ENCODE data around the gene ZMIZ1.

The ZMIZ1 gene

GRCh38 chr10:79137300-79137756, 68.6 kb downstream of the ZMIZ1 start:
- DNase-seq (ENCODE audit: low read depth in 2 of 2), result no peak

GRCh38 chr10:79137826-79138225, 69.1 kb downstream of the ZMIZ1 start:
- DNase-seq (ENCODE audit: low read depth in 2 of 2), result no peak

GRCh38 chr10:79138449-79139123, 69.8 kb downstream of the ZMIZ1 start:
- no peak for DNase-seq (ENCODE audit: low read depth in 2 of 2)

DNA sequence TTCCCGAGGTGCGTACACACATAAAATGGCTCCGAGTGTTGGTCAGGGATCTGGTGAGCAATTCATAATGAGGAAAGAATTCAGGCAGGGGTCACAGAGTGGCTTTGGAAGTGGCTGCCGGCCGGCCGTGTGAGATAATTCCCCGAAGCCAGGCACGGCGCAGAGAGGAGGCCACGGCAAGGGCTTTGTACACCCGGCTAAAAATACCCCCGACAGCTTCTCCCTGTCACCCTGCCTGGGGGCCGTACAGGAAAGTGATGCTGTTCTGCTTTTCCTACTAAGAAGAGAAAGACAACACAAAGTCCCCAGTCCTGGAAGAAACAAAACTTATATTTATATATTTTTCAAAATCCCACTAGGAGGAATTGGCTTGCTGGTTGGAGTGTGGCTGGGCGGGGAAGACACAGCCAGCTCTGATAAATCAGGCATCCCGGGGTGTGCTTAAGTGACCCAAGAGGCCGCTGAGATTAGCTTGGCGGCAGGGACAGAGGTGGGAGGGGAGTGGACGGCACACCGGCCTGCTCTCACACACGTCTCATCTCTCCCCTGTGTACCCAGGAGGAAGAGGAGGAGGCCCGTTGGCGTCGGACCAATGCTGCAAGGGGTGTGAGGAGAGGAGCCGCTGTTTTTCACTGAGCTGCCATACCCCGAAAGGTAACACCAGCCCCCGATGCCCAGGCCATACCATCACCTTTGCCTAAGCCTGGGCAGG, 70.5 kb downstream of the ZMIZ1 start:
- DNase-seq (ENCODE audit: low read depth in 2 of 2), result no peak

DNA sequence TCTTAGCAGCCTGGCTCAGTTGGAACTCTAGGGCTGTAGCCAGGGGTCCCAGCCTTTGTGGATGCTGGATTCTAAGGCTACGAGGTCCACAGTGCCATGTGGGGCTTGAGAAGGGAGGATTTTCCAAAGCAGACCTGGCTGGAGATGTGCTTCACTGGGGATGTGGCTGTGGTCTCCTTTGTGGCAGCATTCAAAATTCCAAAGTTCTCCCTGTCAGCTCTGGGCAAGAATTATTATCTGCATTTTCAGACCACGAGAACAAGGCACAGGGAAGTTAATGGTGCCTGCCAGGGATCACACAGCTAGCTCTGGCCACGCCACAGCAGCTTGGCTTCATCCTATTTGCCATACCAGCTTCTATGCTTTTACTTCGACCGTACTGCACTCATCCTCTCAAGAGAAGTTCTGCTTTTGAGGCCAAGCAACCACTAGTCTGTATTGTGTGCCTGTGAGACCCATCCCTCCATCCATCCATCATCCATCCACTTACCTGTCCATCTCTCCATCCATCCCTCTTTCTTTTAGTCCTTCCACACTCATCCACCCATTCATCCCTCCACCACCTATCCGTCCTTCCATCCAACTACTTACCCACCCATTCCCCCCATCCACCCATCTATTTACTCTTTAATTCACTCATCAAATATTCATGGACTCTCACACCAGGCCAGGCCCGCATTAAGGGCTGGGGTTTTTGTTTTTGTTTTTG, 71.5 kb downstream of the ZMIZ1 start:
- no peak for DNase-seq (ENCODE audit: low read depth in 2 of 2)

DNA sequence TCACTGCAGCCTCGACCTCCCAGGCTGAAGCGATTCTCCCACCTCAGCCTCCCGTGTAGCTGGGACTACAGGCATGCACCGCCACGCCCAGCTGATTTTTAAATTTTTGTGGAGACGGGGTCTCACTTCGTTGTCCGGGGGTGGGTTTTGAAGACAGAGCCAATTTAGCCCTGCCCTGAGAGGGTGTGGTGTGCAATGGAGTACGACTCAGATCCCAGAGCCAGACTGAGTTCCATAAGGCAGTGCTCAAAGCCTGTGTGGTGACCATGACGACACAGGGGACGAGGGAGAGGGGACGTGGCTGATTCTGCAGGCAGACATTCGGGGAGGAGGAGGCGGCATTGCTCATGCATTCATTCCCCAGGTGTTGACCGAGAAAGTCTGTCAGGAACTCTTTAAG, 72.1 kb downstream of the ZMIZ1 start:
- DNase-seq (ENCODE audit: low read depth in 2 of 2), result no peak

DNA sequence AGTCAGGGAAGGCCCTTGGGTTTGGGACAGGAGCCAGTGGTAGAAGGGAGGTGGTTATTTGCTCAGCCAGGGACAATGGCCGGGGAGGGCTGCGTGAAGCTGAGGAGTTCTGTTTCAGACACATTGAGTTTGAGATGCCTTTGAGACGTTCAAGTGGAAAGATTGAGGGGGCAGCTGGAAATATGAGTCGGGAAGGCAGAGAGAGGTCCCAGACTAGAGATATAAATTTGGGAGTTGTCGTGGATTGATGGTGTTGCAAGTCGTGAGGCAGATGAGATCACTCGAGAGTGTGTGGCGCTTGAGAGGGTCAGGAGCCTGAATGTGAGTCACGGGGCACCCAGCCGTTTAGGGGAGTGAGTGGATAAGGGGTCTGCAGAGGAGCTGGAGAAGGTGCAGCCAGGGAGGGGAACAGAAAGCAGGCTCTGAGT, 73.3 kb downstream of the ZMIZ1 start:
- DNase-seq (ENCODE audit: low read depth in 2 of 2), result no peak

DNA sequence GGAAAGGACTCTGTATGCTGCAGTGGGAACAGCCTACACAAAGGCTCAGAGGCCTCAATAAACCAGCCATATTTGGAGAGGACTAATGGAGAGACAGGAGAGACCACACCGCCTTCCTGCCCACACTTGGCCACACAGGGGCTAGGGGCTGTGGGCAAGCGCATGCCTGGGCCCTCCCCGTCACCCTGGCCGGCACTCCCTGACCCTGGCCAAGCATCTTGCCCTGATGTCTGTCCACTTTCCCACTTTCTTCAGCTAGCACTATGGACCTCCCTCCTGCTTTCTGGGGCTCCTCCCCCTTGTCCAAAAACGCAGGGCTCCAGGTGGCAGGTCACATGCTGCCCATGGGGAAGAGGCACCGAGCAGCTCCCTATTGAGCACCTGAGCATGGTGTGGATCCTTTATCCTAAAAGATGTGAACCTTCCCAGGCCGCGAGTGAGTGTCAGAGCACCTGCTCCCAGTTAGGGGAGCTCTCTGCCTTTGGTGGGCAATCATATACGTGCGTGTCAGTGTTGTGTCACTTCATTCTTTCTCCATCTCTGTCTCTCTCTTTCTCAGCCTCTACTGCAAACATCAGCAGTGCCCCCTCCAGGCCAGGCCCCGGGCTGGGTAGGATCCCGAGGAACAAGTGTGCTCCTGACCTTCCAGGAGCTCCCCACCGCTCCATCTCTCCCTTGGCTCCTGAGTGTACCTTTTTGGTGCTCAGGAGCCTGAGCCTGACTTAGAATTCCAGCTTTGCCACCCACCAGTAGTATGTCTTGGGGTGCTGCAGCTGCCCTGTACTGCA, 74.0 kb downstream of the ZMIZ1 start:
- DNase-seq (ENCODE audit: low read depth in 2 of 2), result no peak

- DNase-seq (ENCODE audit: low read depth in 2 of 2), result no peak
Observed at GRCh38 chr10:79143879-79144278, 75.1 kb downstream of the ZMIZ1 start.

GRCh38 chr10:79144351-79145173, 75.8 kb downstream of the ZMIZ1 start:
- no peak for DNase-seq (ENCODE audit: low read depth in 2 of 2)

DNA sequence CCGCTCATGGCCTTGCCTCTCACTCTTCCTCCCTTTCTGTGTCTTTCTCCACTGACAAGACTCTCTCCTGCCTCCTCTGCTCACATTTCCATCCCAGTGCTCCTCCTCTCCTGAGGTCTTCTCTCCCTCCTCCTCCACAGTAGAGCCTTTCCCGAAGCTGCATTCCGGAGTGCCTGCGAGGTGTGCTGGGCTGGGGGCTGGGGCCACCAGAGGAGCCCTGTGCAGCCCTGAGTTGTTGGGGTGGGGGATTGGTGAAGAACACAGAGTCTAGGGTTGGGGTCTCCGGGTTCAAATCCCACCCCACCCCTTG, 76.4 kb downstream of the ZMIZ1 start:
- no peak for DNase-seq (ENCODE audit: low read depth in 2 of 2)

DNA sequence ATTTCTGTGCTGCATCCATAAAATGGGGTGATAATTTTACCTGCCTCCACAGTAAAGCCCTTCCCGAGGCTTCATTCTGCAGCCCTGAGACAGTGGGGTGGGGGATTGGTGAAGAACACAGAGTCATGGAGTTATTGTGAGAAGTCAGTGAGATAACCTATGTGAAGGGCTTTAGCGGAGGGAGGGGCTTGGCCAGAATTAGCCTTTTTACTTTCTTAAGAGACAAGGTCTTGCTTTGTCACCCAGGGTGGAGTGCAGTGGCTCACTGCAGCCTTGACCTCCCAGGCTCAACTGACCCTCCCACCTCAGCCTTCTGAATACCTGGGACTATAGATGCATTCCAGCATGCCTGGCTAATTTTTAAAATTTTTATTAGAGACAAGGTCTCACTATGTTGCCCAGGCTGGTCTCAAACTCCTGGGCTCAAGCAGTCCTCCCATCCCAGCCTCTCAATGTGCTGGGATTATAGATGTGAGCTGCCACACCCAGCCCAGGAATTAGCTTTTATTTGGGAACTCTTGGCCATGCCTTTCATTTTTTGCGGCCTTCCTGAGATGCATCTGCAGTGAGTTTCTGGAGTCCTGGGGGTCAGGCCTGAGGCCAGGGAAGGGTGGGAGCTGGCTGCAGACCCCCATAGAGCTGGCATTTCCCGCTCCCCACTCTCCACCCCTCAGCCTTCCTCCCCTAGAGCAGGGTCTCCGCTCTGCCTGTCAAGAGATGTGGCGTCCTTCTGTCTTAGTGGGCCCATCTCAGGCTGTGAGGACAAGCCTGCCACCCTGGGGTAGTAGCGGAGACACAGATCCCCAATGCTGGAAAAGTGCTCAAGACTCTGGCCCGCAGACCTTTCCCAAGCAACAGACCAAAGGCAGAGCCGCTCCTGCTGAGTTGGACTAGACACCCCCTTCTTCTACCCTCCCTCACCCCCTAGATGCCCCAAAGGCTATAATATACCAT, 77.0 kb downstream of the ZMIZ1 start:
- DNase-seq (ENCODE audit: low read depth in 2 of 2), result no peak

DNA sequence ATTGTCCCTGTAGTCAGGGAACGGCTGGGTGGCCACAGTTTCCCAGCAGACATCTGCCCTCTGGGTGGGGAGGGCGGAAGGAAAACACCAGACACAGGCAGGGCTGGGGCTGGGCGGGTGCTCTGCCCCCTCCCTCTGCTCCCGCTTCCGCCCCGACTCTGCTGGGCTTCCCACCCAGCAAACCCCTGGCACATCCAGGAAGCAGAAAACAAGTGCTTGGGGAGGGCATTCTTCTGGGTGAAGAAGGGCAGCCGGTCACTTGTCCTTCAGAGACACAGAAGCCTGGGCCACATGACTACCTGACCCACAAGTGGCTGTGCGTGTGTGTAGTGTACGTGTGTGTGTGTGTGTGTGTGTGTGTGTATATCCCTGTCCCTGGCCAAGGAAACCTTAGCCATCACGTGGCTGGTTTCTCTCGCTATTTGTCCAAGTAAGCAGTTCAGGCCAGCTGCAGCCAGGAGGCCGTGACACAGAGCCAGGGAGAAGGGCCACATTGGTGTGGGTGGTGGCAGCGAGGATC, 77.9 kb downstream of the ZMIZ1 start:
- no peak for DNase-seq (ENCODE audit: low read depth in 2 of 2)

DNA sequence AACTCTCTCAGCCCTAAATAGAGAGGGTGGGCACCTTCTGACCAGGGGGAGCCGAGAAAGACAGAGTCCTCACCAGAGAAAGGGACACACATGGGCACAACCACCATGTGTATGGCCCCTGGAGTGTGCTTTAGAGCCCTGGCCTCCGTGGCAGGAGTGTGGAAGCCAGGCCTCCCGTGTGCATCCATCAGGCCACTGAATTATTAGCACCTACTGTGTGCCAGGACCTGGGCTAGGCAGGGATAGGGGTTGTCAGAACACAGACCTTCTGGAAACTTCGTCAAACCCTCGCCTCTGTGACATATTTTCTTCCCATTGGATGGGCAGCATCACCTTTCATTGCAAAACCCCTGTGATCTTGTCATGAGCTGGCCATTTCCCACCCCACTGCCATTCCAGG, 78.5 kb downstream of the ZMIZ1 start:
- no peak for DNase-seq (ENCODE audit: low read depth in 2 of 2)

- DNase-seq (ENCODE audit: low read depth in 2 of 2), result no peak
Observed at GRCh38 chr10:79147796-79148451, 79.2 kb downstream of the ZMIZ1 start.

- DNase-seq (ENCODE audit: low read depth in 2 of 2), result no peak
Observed at GRCh38 chr10:79148452-79149344, 79.9 kb downstream of the ZMIZ1 start.

DNA sequence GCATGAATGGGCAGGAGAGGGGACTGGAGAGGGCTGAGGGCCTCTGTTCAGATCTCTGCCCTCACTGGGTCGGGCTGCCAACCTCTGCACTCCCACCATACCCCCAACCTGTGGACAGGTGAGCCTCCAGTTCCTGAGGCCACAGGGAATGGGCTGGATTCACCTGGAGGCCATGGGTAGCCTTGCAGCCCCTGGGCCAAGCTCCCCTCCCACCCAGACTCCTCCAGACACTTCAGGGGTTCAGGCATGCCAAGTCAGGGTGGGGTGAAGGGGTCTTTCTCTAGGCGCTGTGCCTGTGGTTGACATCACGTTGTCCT, 80.5 kb downstream of the ZMIZ1 start:
- no peak for DNase-seq (ENCODE audit: low read depth in 2 of 2)

GRCh38 chr10:79149662-79150443, 81.1 kb downstream of the ZMIZ1 start:
- DNase-seq (ENCODE audit: low read depth in 2 of 2), result no peak

All from fibroblast of skin of left biceps (primary cell).